HUDEP-2 (cell line): Measurements from ENCODE around the gene PRKCSH.
A peak's percentile ranks its signal among the peaks of the same experiment; 100 is the strongest.
"Not testable (repeated sequence)": the region's sequence is repeated elsewhere in the genome, so short reads cannot be mapped to it uniquely, and the experiment has no call there.

Experiments
- DNase-seq, 76 experiments: peaks; one replicate each; lab custom pipeline; 2025; ENCODE audit not compliant: unreplicated experiment in 76 of 76; lab: John Stamatoyannopoulos, UW

PRKCSH gene

GRCh38 chr19:11435057-11435832 lies at the start of gene PRKCSH, which contains the start of gene ODAD3:
PRKCSH (plus strand) TSS chr19:11435635; CDS start chr19:11436118, 483 bp downstream.
ODAD3 (minus strand) TSS chr19:11435121; CDS start chr19:11435016, 105 bp downstream.
- DNase-seq = peak; percentile 85 to 100 (median 100)

- no peak for DNase-seq
These were observed 48.0 kb upstream of the PRKCSH start for GRCh38 chr19:11387162-11388034.

- no peak for DNase-seq
These were observed 45.1 kb upstream of the PRKCSH start for GRCh38 chr19:11390359-11390758.

- DNase-seq = no peak
These were observed 44.3 kb upstream of the PRKCSH start for GRCh38 chr19:11390933-11391680.

GRCh38 chr19:11397089-11397610 lies 38.3 kb upstream of the PRKCSH start:
- DNase-seq = no peak

GRCh38 chr19:11399667-11400066 lies 35.8 kb upstream of the PRKCSH start:
- DNase-seq = no peak

- DNase-seq = no peak
These were observed 34.6 kb upstream of the PRKCSH start for GRCh38 chr19:11400798-11401197.

- DNase-seq = no peak
These were observed 33.5 kb upstream of the PRKCSH start for GRCh38 chr19:11401808-11402543.

GRCh38 chr19:11404588-11405222 lies 30.7 kb upstream of the PRKCSH start:
- DNase-seq = no peak

GRCh38 chr19:11405846-11406643 lies 29.4 kb upstream of the PRKCSH start:
- DNase-seq = peak in 28 of 76 experiments; percentile 8 to 54 (median 25)

- not testable (repeated sequence) for DNase-seq
These were observed 28.7 kb upstream of the PRKCSH start for GRCh38 chr19:11406703-11407236.

GRCh38 chr19:11408591-11408990 lies 26.8 kb upstream of the PRKCSH start:
- no peak for DNase-seq

GRCh38 chr19:11410682-11411081 lies 24.8 kb upstream of the PRKCSH start:
- no peak for DNase-seq

GRCh38 chr19:11414544-11414943 lies 20.9 kb upstream of the PRKCSH start:
- DNase-seq = no peak

- DNase-seq = no peak
These were observed 18.9 kb upstream of the PRKCSH start for GRCh38 chr19:11416346-11417052.

GRCh38 chr19:11418094-11418548 lies 17.3 kb upstream of the PRKCSH start:
- no peak for DNase-seq
